ENCODE results near the gene SLC25A51. TPM values are rescaled to one million over a fixed set of nuclear protein-coding genes. Genes with fewer than 3 reads are reported as not detected.

The SLC25A51 gene
- total RNA-seq, 4 donors from 2014 or later, result 29.0 to 41.9 (median 39.3) TPM

DNA sequence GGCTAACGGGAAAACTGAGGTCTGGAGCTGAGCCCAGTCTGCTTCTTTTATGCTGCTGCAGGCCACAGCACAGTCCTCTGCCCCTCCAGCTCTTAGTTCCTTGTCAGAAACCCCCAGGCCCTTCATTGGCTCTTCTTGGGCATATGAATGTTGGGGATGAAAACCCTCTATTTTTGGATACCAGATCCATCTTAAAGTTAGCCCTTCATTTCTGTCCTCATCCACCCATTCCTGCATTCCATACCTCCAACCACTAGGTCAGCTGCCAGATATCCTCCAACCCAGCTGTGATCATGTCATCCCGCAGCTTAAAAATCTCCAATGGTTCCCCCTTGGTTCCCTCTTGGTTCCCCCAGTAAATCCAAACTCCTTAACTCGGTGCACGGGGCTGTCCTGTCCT is 1.8 kb upstream of the SLC25A51 start:
- WGBS, result 96% methylated on average over 4 of the region's 4 CpGs

DNA sequence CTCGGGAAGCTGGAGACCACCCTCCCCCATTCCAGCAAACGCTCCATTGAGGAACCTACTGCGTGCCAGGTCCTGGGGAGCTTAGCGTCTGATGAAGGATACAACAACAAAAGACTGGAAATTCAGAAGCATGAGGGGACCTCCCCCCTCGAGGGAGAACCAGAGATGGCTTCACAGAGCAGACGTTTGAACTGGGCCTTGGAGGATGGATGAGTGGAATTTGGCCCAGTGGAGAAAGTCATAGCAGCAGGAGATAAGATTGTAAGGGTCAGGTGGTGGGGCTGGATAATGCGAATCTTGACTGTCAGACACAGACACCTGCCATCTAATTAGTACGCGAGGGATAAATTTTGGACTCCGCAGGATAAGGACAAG is 1.2 kb upstream of the SLC25A51 start:
- Histone ChIP-seq H3K27me3 (no peaks in the 10 kb centered on the region), H3K27ac (replicated peaks in 1 of 4) (peak overlapping the region in 3 of 4 donors; percentile 90 to 93 (median 92)), H3K4me3 (peak overlapping the region; percentile 74 to 98 (median 94)), H3K9me3 (no peaks in the 10 kb centered on the region), H3K36me3 (peaks cover 0 to 5% (median 0%) of the 10 kb centered on the region in 4 donors), H3K4me1 (peaks cover 17 to 40% (median 31%) of the 10 kb centered on the region in 4 donors)
- 62% methylated on average over 9 of the region's 10 CpGs for WGBS
- intact Hi-C loops (cut with DNase I), result no loop called here
- DNase-seq (ENCODE audit: extremely low spot score), result no peak
- TF ChIP-seq POLR2A (IDR thresholded peaks at IDR 0.05; ENCODE audit: low read depth) (no peak), POLR2AphosphoS5 (IDR thresholded peaks at IDR 0.05) (no peak), EP300 (IDR thresholded peaks at IDR 0.05) (no peak)
- TF ChIP-seq, protein P1, sequence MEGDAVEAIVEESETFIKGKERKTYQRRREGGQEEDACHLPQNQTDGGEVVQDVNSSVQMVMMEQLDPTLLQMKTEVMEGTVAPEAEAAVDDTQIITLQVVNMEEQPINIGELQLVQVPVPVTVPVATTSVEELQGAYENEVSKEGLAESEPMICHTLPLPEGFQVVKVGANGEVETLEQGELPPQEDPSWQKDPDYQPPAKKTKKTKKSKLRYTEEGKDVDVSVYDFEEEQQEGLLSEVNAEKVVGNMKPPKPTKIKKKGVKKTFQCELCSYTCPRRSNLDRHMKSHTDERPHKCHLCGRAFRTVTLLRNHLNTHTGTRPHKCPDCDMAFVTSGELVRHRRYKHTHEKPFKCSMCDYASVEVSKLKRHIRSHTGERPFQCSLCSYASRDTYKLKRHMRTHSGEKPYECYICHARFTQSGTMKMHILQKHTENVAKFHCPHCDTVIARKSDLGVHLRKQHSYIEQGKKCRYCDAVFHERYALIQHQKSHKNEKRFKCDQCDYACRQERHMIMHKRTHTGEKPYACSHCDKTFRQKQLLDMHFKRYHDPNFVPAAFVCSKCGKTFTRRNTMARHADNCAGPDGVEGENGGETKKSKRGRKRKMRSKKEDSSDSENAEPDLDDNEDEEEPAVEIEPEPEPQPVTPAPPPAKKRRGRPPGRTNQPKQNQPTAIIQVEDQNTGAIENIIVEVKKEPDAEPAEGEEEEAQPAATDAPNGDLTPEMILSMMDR (IDR thresholded peaks at IDR 0.05), result no peak

More for the DNA sequence above, 1.8 kb upstream of the SLC25A51 start:
- H3K36me3 ChIP-seq, result no peaks in the 10 kb centered on the region
- TF ChIP-seq EP300 (IDR thresholded peaks at IDR 0.05) (no peak), POLR2A (IDR thresholded peaks at IDR 0.05; ENCODE audit: low read depth) (no peak), POLR2AphosphoS5 (IDR thresholded peaks at IDR 0.05) (no peak)
- TF ChIP-seq, protein P1 (IDR thresholded peaks at IDR 0.05), result no peak
- no peak overlapping the region for H3K27ac ChIP-seq (replicated peaks in 1 of 4)
- no peaks in the 10 kb centered on the region for H3K27me3 ChIP-seq
- no peak overlapping the region for H3K4me3 ChIP-seq
- DNase-seq (ENCODE audit: extremely low spot score), result no peak
- H3K9me3 ChIP-seq, result no peaks in the 10 kb centered on the region
- H3K4me1 ChIP-seq, result peaks cover 17 to 39% (median 31%) of the 10 kb centered on the region in 4 donors
- intact Hi-C loops (cut with DNase I), result no loop called here

DNA sequence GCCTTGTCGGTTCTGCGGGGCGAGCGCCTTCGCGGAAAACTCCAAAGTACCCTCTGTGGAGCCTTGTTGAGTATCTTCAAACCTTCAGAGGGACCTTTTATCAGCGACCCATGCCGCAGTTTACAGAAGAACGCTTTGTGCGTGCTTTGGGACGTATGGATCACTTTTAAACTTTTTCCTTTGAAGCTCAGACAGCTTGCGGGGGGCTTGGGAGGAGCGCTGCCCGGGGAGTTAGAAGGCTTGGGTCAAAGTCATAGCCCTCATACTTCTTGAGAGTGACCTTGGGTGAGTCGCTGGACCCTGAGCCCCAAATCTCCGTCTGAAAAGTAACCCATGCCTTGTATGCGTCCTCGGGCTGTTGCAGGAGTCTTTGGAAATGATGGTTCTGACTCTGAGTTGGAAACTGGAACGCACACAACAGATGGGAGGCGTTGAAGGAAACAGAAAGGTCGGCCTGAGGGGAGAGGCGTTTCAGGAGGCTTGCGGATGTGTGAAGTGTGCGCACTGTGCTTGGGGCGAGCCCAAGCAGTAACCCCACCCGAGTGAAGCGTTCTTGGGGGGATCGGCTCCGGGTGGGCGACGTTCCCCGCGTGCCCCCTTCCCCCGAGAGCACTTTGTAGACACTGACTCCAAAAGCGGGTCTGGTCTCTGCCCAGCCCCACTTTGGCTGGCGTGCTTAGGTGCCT is 661 bp upstream of the SLC25A51 start:
- no peaks in the 10 kb centered on the region for H3K9me3 ChIP-seq
- H3K27ac ChIP-seq (replicated peaks in 1 of 4), result peak overlapping the region; percentile 82 to 93 (median 91)
- H3K4me1 ChIP-seq, result peaks cover 17 to 40% (median 31%) of the 10 kb centered on the region in 4 donors
- intact Hi-C loops (cut with DNase I), result no loop called here
- H3K27me3 ChIP-seq, result no peaks in the 10 kb centered on the region
- peak overlapping the region; percentile 74 to 98 (median 94) for H3K4me3 ChIP-seq
- no peak for TF ChIP-seq EP300 (IDR thresholded peaks at IDR 0.05)
- no peak for TF ChIP-seq POLR2AphosphoS5 (IDR thresholded peaks at IDR 0.05)
- TF ChIP-seq, protein P1 (IDR thresholded peaks at IDR 0.05), result no peak
- TF ChIP-seq POLR2A (IDR thresholded peaks at IDR 0.05; ENCODE audit: low read depth), result no peak
- DNase-seq (ENCODE audit: extremely low spot score), result no peak
- peaks cover under 1 to 8% (median under 1%) of the 10 kb centered on the region in 4 donors for H3K36me3 ChIP-seq
- 19% methylated on average over 19 of the region's 36 CpGs for WGBS

DNA sequence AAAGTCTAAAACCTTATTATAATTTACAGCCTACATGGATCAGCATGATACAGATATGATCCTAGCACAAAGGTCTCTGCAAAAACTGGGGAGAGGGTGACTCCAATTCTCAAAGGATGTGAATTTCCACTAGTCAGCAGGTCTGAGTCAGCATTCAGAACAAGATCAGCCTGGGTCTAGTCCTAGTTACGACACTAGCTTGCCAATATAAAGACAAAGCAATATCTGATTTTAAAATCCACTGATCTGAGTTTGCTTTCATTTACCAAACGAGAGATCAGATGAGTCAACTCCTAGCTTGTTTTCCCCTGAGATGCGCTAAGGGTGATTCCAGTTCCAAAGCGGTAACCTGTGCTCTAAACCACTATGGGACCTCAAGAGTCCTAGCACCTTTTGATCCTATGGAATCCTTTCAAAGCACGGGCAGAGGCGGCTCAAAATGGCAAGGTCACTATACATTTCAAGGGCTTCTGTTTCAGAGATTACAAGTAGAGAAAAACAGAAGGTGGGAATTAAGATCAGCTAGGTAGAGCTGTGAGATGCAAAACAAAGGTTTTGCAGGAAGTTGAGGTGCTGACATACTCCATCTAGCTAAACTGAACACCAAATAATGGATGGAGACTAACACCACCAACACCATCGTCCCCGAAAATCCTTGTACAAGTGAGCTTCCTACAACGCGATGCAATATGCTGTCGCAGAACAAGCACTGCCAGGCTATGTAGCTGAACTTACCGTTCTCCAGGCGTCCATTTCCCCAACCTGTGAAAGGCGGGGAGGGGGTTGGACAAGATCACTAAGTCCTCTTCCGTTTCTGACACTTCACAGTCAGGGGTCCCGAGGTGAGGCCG is 906 bp downstream of the SLC25A51 start:
- Histone ChIP-seq H3K4me3 (peak overlapping the region; percentile 74 to 98 (median 94)), H3K9me3 (no peaks in the 10 kb centered on the region), H3K27ac (replicated peaks in 1 of 4) (peak overlapping the region; percentile 82 to 93 (median 91)), H3K4me1 (peaks cover 17 to 40% (median 31%) of the 10 kb centered on the region in 4 donors), H3K27me3 (no peaks in the 10 kb centered on the region), H3K36me3 (peaks cover 16 to 24% (median 16%) of the 10 kb centered on the region in 4 donors)
- no peak for DNase-seq (ENCODE audit: extremely low spot score)
- 14% methylated on average over 11 of the region's 17 CpGs for WGBS
- intact Hi-C loops (cut with DNase I), result no loop called here
- TF ChIP-seq, protein P1 (IDR thresholded peaks at IDR 0.05), result no peak
- TF ChIP-seq EP300 (IDR thresholded peaks at IDR 0.05), result no peak
- no peak for TF ChIP-seq POLR2A (IDR thresholded peaks at IDR 0.05; ENCODE audit: low read depth)
- TF ChIP-seq POLR2AphosphoS5 (IDR thresholded peaks at IDR 0.05), result no peak
